K562 (cell line): Measurements from ENCODE around the gene OR10S1. TPM values are rescaled to one million over a fixed set of nuclear protein-coding genes. Genes with fewer than 3 reads are reported as not detected.

Experiments
- ATAC-seq: fragments of 200-7000 bp; cut with Tn5 transposase; 3 replicates; pipeline ENCODE4 v1.9.1; 2020; ENCODE audit warnings: moderate library complexity
- Bru-seq: library from RNA; stranded (reverse); fragments of 400-500 nt; gene quantifications from one replicate; lab custom pipeline; 2021; lab: Mats Ljungman, UMichigan
- BruChase-seq, 2 experiments: library from RNA; stranded (reverse); fragments of 400-500 nt; gene quantifications; one replicate each; lab custom pipeline; 2021; lab: Mats Ljungman, UMichigan
- BruUV-seq: library from RNA; stranded (reverse); fragments of 400-500 nt; replicated peaks from 2 replicates; lab custom pipeline; 2021; lab: Mats Ljungman, UMichigan
- CTCF ChIA-PET: fragments of 300-600 bp; formaldehyde crosslinking; extraction: SDS; loops from one replicate; lab custom pipeline; 2021; ENCODE audit warnings: low intra/inter-chr PET ratio; lab: Yijun Ruan, JAX
- POLR2A ChIA-PET: fragments of 300-600, 350-650 bp; sonication (Branson Sonifier 250); formaldehyde crosslinking; extraction: SDS; loops from one replicate; lab custom pipeline; 2021; ENCODE audit warnings: antibody characterized with exemption, inconsistent platforms; lab: Yijun Ruan, JAX
- DNase-seq, 4 experiments: peaks; one replicate each; pipeline versions ENCODE4 v3.0.0 to v3.0.0-alpha.2; 2011 to 2018; ENCODE audit warnings: low spot score in 3 of 4, mixed read lengths in 3 of 4; ENCODE audit errors: extremely low read depth in 1 of 4
- FAIRE-seq: peaks from 2 replicates; lab custom pipeline; 2011; peaks lifted over from hg19 to GRCh38; lab: Jason Lieb, UNC
- H2AFZ ChIP-seq: 2 replicates; pipeline ENCODE4 v1.6.0; 2011; ENCODE audit warnings: low read depth, low read length, control low read depth, inconsistent platforms
- H3K27ac ChIP-seq: fragments of 200-600 bp; 3 replicates; pipeline ENCODE4 v1.8.0; 2011; ENCODE audit warnings: low read depth, mild to moderate bottlenecking, control low read depth, inconsistent platforms, low read length, moderate library complexity, mixed read lengths; ENCODE audit errors: extremely low read depth
- H3K27me3 ChIP-seq, 2 experiments: fragments of 300-600 bp in 1 of 2; 2 replicates in 1 of 2; 3 replicates in 1 of 2; pipeline versions ENCODE4 v1.6.0 to v1.8.0; 2011; ENCODE audit warnings: inconsistent platforms in 2 of 2, low read length in 2 of 2, mild to moderate bottlenecking in 1 of 2, mixed read lengths in 1 of 2, moderate library complexity in 1 of 2; ENCODE audit not compliant: control insufficient read depth in 2 of 2, insufficient read depth in 2 of 2
- H3K36me3 ChIP-seq: fragments of 300-600 bp; 3 replicates; pipeline ENCODE4 v1.8.0; 2011; ENCODE audit warnings: mild to moderate bottlenecking, low read length, inconsistent platforms; ENCODE audit not compliant: control insufficient read depth, insufficient read depth
- H3K4me1 ChIP-seq, 2 experiments: fragments of 200-600 bp in 1 of 2; replicated peaks in 1 of 2; 2 replicates in 1 of 2; 3 replicates in 1 of 2; pipeline versions ENCODE4 v1.5.1 to v1.8.0; 2011; ENCODE audit warnings: inconsistent platforms in 2 of 2, low read length in 2 of 2, mild to moderate bottlenecking in 1 of 2, mixed read lengths in 1 of 2, moderate library complexity in 1 of 2; ENCODE audit not compliant: control insufficient read depth in 2 of 2, insufficient read depth in 2 of 2
- H3K4me2 ChIP-seq: 2 replicates; pipeline ENCODE4 v1.6.1; 2011; ENCODE audit warnings: low read length, control low read depth, inconsistent platforms, mixed read lengths; ENCODE audit not compliant: insufficient read depth
- H3K4me3 ChIP-seq: fragments of 200-600 bp; sonication (generic), shearing (Covaris generic); 2 replicates; pipeline ENCODE4 v1.5.1; 2016; ENCODE audit warnings: control low read depth, inconsistent platforms
- H3K79me2 ChIP-seq: fragments of 200-600 bp; 3 replicates; pipeline ENCODE4 v1.8.0; 2011; ENCODE audit warnings: low read length, inconsistent platforms; ENCODE audit not compliant: control insufficient read depth, insufficient read depth
- H3K9ac ChIP-seq, 2 experiments: 2 replicates each; pipeline versions ENCODE4 v1.6.0 to v1.6.1; 2011; ENCODE audit warnings: low read depth in 2 of 2, low read length in 2 of 2, control low read depth in 1 of 2, inconsistent platforms in 1 of 2, mild to moderate bottlenecking in 1 of 2, mixed read lengths in 1 of 2; ENCODE audit not compliant: insufficient read depth in 1 of 2
- H3K9me1 ChIP-seq: one replicate; pipeline ENCODE4 v1.6.0; 2011; ENCODE audit warnings: inconsistent platforms, mild to moderate bottlenecking, low read length, moderate library complexity; ENCODE audit not compliant: control insufficient read depth, insufficient read depth
- H3K9me3 ChIP-seq: replicated peaks from 2 replicates; pipeline ENCODE4 v1.5.1; 2011; ENCODE audit warnings: low read depth, low read length, inconsistent platforms; ENCODE audit not compliant: control insufficient read depth, insufficient read depth
- H4K20me1 ChIP-seq: replicated peaks from 2 replicates; pipeline ENCODE4 v1.6.1; 2011; ENCODE audit warnings: low read length, inconsistent platforms, mixed read lengths; ENCODE audit not compliant: control insufficient read depth, insufficient read depth
- CREM ChIP-seq: IDR thresholded peaks from 2 replicates; pipeline ENCODE4 v1.6.1; 2014; ENCODE audit warnings: antibody characterized with exemption, low read depth
- CTBP1 ChIP-seq: fragments of 450-650 bp; IDR thresholded peaks from 2 replicates; pipeline ENCODE4 v1.6.1; 2016; ENCODE audit warnings: borderline replicate concordance
- EP300 ChIP-seq: IDR thresholded peaks from 2 replicates; pipeline ENCODE4 v1.6.1; 2012; ENCODE audit warnings: low read length, improper control_type of control experiment
- PCBP1 ChIP-seq: fragments of 200-400 bp; formaldehyde crosslinking; IDR thresholded peaks from 2 replicates; pipeline ENCODE4 v1.6.1; 2018; ENCODE audit warnings: mild to moderate bottlenecking, low read depth, low read length; ENCODE audit not compliant: poor library complexity, severe bottlenecking
- RB1 ChIP-seq: fragments of 450-650 bp; IDR thresholded peaks from 2 replicates; pipeline ENCODE4 v1.6.1; 2017; ENCODE audit warnings: low read depth, mild to moderate bottlenecking
- RBM22 ChIP-seq: fragments of 200-400 bp; formaldehyde crosslinking; IDR thresholded peaks from 2 replicates; pipeline ENCODE4 v1.6.1; 2018; ENCODE audit warnings: low read length, low read depth; ENCODE audit not compliant: poor library complexity, severe bottlenecking
- SREBF2 ChIP-seq: sonication (generic); formaldehyde crosslinking; IDR thresholded peaks from 2 replicates; pipeline ENCODE4 v1.4.0; 2020; ENCODE audit warnings: mild to moderate bottlenecking, missing genetic modification reagents
- STAG1 ChIP-seq: sonication (generic); formaldehyde crosslinking; IDR thresholded peaks from 2 replicates; pipeline ENCODE4 v1.5.0; 2020; ENCODE audit warnings: missing genetic modification reagents, borderline replicate concordance
- TRIM24 ChIP-seq, 2 experiments: fragments of 450-650 bp; IDR thresholded peaks; 2 replicates each; pipeline ENCODE4 v1.6.1; 2016
- XRCC3 ChIP-seq: fragments of 450-650 bp; IDR thresholded peaks from 2 replicates; pipeline ENCODE4 v1.6.1; 2017; ENCODE audit warnings: mild to moderate bottlenecking, moderate library complexity
- ZNF239 ChIP-seq: fragments of 250-450 bp; sonication (Bioruptor Pico); IDR thresholded peaks from 2 replicates; pipeline ENCODE4 v1.4.0; 2020; ENCODE audit warnings: mild to moderate bottlenecking
- ZNF316 ChIP-seq: fragments of 450-650 bp; IDR thresholded peaks from 2 replicates; pipeline ENCODE4 v1.6.1; 2016
- in situ Hi-C: fragments of 300-500 bp; cut with MboI; formaldehyde crosslinking; loops from 4 replicates; pipeline ENCODE4 v1.15.0; 2018; ENCODE audit warnings: inconsistent platforms, mixed read lengths
- intact Hi-C: fragments of 100-400 bp; cut with micrococcal nuclease; formaldehyde crosslinking; loops from 2 replicates; pipeline ENCODE4 v1.14.2; 2022
- long read RNA-seq, 3 experiments: library from polyadenylated mRNA in 2 of 3; library from RNA in 1 of 3; unstranded in 2 of 3; stranded (forward) in 1 of 3; transcript quantifications; one replicate each; pipeline ENCODE4 v2.0.0, GENCODE V29; 2019 to 2022
- polyA minus RNA-seq, 3 experiments: library from RNA; depleted of rRNA, polyadenylated mRNA; stranded (reverse); fragments of >200 nt; gene quantifications; 2 replicates each; pipeline ENCODE4 v1.2.3, GENCODE V29; 2011
- polyA plus RNA-seq, 8 experiments: library from polyadenylated mRNA; depleted of rRNA in 4 of 8; stranded (reverse) in 5 of 8; unstranded in 3 of 8; fragments of >200 nt; fragmentation: Nextera tagmentation in 2 of 8; fragmentation: Illumina TruSeq in 1 of 8; extraction: Ambion mirVana in 2 of 8; extraction: Trizol in 1 of 8; gene quantifications; 2 replicates each; pipeline versions ENCODE4 v1.2.1 to v1.2.3, GENCODE V29; 2011 to 2014; ENCODE audit warnings: inconsistent platforms in 1 of 8, missing spikeins in 1 of 8
- total RNA-seq, 7 experiments: library from RNA; depleted of rRNA in 6 of 7; stranded (reverse); fragments of >200 nt in 6 of 7; fragmentation: Illumina TruSeq in 2 of 7; extraction: Trizol in 2 of 7; gene quantifications; 2 replicates each; pipeline versions ENCODE4 v1.2.1 to v1.2.3, GENCODE V29; 2011 to 2021; ENCODE audit warnings: low replicate concordance in 1 of 7
- TF ChIP-seq, protein P1 (sequence below): fragments of 450-650 bp; formaldehyde crosslinking; IDR thresholded peaks from 2 replicates; pipeline ENCODE4 v1.4.0; 2020; ENCODE audit warnings: mild to moderate bottlenecking
- TF ChIP-seq, protein P2 (sequence below): fragments of 450-650 bp; IDR thresholded peaks from 2 replicates; pipeline ENCODE4 v1.6.1; 2017; ENCODE audit warnings: mild to moderate bottlenecking, moderate library complexity
- TF ChIP-seq, protein P3 (sequence below): sonication (generic); formaldehyde crosslinking; IDR thresholded peaks from 2 replicates; pipeline ENCODE4 v1.8.1; 2023; ENCODE audit warnings: mild to moderate bottlenecking, missing genetic modification reagents

Gene OR10S1, protein sequence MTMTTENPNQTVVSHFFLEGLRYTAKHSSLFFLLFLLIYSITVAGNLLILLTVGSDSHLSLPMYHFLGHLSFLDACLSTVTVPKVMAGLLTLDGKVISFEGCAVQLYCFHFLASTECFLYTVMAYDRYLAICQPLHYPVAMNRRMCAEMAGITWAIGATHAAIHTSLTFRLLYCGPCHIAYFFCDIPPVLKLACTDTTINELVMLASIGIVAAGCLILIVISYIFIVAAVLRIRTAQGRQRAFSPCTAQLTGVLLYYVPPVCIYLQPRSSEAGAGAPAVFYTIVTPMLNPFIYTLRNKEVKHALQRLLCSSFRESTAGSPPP
- total RNA-seq (2011; cell fraction: chromatin; rRNA removed; ENCODE audit: low replicate concordance), result not detected in 2 replicates
- not detected in 2 replicates for total RNA-seq (2011; cell fraction: nucleolus; rRNA removed)
- total RNA-seq (2011; cell fraction: nucleoplasm; rRNA removed), result not detected in 2 replicates
- total RNA-seq (2014; rRNA removed) (not detected in 2 replicates), total RNA-seq (2014; rRNA removed; fragmentation: Illumina TruSeq; extraction: Trizol) (not detected in 2 replicates), total RNA-seq (2015; rRNA removed; fragmentation: Illumina TruSeq; extraction: Trizol) (not detected in 2 replicates), total RNA-seq (2021) (not detected in 2 replicates), polyA plus RNA-seq (2011; rRNA removed) (not detected in 2 replicates), polyA plus RNA-seq (2014; fragmentation: Illumina TruSeq; extraction: Trizol) (not detected in 2 replicates), polyA plus RNA-seq (2014; fragmentation: Nextera tagmentation; extraction: Ambion mirVana) (not detected), polyA plus RNA-seq (2014; rRNA removed) (not detected in 2 replicates), polyA minus RNA-seq (2011; rRNA and poly(A)+ RNA removed) (not detected in 2 replicates), Bru-seq, nascent RNA (not detected), BruChase-seq, experiment 1, labeled RNA remaining after a 2-hour chase (not detected), BruChase-seq, experiment 2, labeled RNA remaining after a 6-hour chase (not detected)
- not detected in 2 replicates for polyA plus RNA-seq (2011; cell fraction: cytosol; rRNA removed)
- not detected in 2 replicates for polyA plus RNA-seq (2011; cell fraction: nucleus; rRNA removed)
- polyA plus RNA-seq (2012), result 0.19 TPM in 1 of 2 replicates, not detected in the other
- not detected in 2 replicates for polyA minus RNA-seq (2011; cell fraction: cytosol; rRNA and poly(A)+ RNA removed)
- not detected in 2 replicates for polyA minus RNA-seq (2011; cell fraction: nucleus; rRNA and poly(A)+ RNA removed)
- long read RNA-seq, experiment 1, result 0 reads
- long read RNA-seq, experiment 2, result 0 reads
- long read RNA-seq, experiment 3, result 0 reads

DNA sequence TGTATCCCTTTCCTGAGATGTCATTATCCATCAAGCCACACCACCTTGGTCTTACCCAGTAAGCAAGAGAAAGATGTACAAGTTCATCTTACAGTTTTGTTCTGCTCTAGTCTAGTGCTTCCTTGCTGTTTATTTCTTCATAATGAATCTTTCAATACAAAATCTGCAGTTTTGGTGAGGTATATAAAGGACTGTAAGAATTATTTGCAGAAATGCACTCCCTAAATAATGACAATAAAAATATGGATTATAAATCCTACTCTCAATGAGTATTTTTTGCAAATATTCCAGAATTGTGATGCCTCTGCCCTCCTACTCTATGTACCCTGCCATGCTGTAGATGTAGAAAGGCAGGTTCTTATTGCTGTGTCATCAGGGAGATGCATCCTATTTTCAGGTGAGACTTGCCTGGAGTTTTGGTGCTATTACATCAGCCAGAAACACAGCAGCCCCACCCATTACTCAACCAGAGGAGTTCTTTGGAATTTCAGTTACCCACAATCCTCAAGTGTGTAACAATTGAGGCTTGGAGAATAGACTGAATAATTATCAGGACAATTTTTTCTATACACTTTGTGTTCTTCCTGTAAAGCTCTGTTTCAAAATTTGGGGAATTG lies at the start of gene OR10S1:
OR10S1 (minus strand) TSS at position 51 of the 617 bp plus-strand sequence. CDS start 117 bp downstream, outside the sequence.
- Histone ChIP-seq H3K9me3 (no peaks in the 10 kb centered on the region), H3K4me2 (no peak within 1 kb of the TSS), H3K79me2 (no peaks in the 10 kb centered on the region), H3K36me3 (no peaks in the 10 kb centered on the region), H3K4me3 (no peak within 1 kb of the TSS), H3K4me1 (no peaks in the 10 kb centered on the region), H3K9ac (no peak within 1 kb of the TSS), H3K27me3 (peaks cover 0 to 7% of the 10 kb centered on the region in 2 experiments; a peak in 1 of 5 replicates), H3K27ac (no peak within 1 kb of the TSS), H3K9me1 (no peaks in the 10 kb centered on the region), H4K20me1 (no peaks in the 10 kb centered on the region), H2AFZ (no peak within 1 kb of the TSS)
- POLR2A ChIA-PET, result no interaction called here
- intact Hi-C loops, result no loop called here
- in situ Hi-C loops, result no loop called here
- FAIRE-seq (no peak), DNase-seq (no peak), ATAC-seq (peak; percentile 75)
- BruUV-seq, result no TSS peak
- CTCF ChIA-PET, result no interaction called here
- TF ChIP-seq ZNF239 (CRISPR knock-in tag) (no peak), STAG1 (CRISPR knock-in tag) (no peak), SREBF2 (CRISPR knock-in tag) (no peak), RBM22 (no peak), XRCC3 (no peak), EP300 (peak; percentile 66; the same call in 1 of the 2 replicates), CREM (no peak), ZNF316 (peak; percentile 13; the same call in 1 of the 2 replicates), RB1 (no peak), PCBP1 (no peak), TRIM24 (IDR thresholded peaks at IDR 0.05) (peak; percentile 61 to 75; a peak in 2 of 4 replicates), CTBP1 (peak; percentile 69)
- TF ChIP-seq, protein P1, sequence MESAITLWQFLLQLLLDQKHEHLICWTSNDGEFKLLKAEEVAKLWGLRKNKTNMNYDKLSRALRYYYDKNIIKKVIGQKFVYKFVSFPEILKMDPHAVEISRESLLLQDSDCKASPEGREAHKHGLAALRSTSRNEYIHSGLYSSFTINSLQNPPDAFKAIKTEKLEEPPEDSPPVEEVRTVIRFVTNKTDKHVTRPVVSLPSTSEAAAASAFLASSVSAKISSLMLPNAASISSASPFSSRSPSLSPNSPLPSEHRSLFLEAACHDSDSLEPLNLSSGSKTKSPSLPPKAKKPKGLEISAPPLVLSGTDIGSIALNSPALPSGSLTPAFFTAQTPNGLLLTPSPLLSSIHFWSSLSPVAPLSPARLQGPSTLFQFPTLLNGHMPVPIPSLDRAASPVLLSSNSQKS, result no peak
- TF ChIP-seq, protein P2, sequence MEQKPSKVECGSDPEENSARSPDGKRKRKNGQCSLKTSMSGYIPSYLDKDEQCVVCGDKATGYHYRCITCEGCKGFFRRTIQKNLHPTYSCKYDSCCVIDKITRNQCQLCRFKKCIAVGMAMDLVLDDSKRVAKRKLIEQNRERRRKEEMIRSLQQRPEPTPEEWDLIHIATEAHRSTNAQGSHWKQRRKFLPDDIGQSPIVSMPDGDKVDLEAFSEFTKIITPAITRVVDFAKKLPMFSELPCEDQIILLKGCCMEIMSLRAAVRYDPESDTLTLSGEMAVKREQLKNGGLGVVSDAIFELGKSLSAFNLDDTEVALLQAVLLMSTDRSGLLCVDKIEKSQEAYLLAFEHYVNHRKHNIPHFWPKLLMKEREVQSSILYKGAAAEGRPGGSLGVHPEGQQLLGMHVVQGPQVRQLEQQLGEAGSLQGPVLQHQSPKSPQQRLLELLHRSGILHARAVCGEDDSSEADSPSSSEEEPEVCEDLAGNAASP, result no peak
- TF ChIP-seq, protein P3, sequence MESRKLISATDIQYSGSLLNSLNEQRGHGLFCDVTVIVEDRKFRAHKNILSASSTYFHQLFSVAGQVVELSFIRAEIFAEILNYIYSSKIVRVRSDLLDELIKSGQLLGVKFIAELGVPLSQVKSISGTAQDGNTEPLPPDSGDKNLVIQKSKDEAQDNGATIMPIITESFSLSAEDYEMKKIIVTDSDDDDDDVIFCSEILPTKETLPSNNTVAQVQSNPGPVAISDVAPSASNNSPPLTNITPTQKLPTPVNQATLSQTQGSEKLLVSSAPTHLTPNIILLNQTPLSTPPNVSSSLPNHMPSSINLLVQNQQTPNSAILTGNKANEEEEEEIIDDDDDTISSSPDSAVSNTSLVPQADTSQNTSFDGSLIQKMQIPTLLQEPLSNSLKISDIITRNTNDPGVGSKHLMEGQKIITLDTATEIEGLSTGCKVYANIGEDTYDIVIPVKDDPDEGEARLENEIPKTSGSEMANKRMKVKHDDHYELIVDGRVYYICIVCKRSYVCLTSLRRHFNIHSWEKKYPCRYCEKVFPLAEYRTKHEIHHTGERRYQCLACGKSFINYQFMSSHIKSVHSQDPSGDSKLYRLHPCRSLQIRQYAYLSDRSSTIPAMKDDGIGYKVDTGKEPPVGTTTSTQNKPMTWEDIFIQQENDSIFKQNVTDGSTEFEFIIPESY, result no peak
